DMS153 treated with DMSO at 0.1 percent for 48 hours (cell line): Measurements from ENCODE around the gene CDX2.

Experiments used
- DNase-seq: peaks from one replicate; lab custom pipeline; 2025; ENCODE audit not compliant: unreplicated experiment; lab: John Stamatoyannopoulos, UW

CDX2 gene

DNA sequence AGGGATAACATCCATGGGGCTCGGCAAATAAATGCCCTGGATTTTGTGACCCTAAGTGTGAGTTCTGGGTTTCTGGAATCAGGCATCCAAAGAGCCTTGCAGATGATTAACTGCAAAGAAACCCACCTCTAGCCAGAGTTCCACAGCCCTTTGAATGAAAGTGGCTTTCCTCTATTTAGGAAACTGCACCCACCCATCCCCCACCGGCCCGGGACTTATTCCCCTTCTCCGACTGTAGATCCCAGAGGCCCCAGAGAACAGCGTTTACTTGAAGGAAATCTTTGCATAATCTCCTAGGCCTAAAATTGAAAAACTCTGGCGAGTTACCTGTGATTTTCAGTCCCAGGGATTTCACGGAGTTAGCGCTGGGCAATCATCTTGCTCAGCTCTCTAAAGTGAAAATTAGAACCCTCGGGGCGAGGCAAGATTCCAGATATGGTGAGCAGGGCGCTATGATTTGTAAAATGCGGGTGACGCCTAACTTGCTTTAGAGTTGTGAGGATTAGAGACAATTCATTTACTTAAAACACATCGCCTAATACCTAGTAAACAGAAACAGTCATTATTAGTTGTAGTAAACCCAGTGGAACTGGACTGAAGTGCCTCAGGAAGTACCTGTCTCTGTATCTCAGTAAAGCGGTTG, 10.0 kb upstream of the CDX2 start:
- DNase-seq = no peak

DNA sequence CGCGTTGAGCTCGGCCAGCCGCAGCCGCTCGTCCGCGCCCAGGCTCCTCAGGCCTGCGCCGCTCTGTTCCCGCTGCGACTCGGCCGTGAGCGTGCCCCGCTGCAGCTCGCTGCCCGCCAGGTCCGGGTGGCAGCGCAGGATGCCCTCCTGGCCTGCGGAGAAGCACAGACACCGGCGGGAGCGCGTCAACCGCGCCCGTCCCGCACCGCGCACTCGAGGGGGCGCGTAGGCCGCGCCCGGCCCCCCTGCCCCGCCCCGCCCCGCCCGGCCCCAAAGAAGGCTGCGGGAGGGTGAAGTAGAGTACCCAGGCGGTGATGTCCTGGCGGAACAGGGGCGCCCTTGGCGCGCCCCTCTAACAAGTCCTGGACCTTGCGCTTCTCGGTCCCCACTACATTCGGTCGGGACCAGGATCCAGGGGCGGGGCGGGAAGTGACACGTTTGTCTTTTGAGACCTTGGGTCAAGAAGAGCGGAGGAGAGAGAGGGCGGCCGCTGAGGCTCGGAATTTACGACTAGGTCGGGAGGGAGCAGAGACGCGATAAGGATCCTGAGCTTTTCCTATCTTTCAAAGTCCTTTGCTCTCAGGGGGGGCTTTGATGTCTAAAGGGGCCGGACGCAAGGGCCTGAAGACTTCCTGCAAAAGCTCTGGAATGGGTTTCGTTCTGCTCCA, 9.3 kb upstream of the CDX2 start:
- no peak for DNase-seq

GRCh38 chr13:27977476-27978300, 8.6 kb upstream of the CDX2 start:
- no peak for DNase-seq

GRCh38 chr13:27976362-27977091, 7.4 kb upstream of the CDX2 start:
- DNase-seq = no peak

DNA sequence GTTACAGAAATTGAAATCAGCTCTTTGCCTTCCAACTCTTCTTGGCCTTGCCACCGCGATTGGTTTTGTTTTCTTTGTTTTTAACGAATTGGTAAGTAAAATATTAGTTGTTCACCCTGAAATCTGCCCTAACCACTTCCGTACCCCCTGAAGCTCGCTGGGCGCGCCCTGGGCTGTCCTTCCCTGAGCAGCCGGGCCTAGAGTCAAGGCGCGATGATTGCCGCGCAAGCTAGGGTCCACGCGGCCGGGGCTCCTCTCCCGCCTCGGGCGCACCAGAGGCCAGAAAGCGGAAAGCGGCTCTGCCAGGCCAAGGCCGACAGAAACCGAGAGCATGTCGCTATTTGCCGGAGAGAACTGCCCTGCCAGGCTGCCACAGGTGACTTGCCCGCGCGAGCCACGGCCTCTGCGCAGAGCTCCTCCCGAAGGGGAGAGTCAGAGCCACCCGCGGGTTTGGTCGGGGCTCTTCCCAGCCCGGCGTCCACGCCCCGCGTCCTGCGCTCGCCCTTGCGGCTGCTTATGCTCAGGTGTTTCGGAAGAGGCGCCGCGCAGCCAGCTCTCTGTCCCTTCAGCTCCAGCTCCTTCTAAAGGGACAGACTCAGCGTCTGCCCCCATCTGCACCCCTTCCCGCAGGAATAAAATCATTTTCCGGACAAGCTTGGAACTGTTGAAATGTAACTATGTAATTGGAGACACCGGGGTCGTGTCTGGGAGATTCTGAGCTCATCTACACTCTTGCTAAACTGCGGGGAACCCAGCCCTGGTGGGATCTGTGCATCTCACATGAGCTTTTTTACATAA, 6.6 kb upstream of the CDX2 start:
- no peak for DNase-seq

DNA sequence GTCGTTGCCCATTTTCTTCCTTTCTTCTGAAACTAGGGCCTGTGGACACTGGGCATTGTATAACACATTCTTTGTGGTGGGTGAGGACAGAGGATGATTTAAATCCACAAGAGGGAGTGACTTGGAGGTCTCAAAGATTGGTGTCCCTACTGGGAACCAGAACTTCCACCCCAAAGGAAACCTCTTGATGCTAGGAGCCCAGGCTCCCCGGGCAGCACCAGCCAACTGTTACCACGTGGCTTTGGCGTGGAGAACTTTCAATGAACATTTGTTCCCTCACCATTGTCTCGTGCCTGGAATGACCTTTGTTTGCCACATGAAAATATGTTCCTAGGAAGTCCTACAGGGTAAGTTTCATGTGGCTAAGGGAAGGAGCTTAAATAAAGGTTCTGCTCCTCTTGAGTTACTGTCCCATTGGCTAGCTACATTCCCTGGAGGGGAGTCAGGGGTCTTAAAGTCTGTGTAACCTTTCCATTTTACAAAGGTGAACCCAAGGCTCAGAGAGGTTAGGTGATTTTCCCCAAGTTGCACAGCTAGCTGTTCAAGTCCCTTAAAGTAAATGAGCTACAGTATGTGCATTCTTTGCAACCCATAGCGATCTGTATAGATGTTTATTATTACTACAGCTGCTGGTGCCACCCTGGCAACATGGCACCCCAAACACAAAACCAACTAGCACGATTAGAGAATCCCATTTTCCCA, 5.0 kb upstream of the CDX2 start:
- no peak for DNase-seq

- no peak for DNase-seq
Measured at GRCh38 chr13:27973291-27973690, 4.2 kb upstream of the CDX2 start.

DNA sequence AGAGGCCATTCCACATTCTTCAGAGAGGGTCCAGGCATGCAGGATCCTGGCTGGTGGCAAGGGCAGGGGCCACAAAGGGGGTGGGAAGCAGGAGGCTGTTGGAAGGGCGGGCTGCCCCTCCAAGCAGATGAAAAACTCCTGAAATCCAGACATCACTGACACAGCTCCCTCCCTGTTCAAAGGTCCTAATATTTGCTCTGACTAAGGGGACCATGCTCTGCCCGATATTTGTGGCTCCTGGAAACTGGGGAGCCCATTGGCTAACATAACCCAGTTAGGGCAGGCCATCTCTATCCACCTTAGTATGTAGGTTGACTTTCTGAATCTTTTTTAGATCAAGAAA, 3.3 kb upstream of the CDX2 start:
- DNase-seq = no peak

GRCh38 chr13:27971776-27972477, 2.8 kb upstream of the CDX2 start:
- DNase-seq = no peak

GRCh38 chr13:27971236-27971645, 2.1 kb upstream of the CDX2 start:
- no peak for DNase-seq

DNA sequence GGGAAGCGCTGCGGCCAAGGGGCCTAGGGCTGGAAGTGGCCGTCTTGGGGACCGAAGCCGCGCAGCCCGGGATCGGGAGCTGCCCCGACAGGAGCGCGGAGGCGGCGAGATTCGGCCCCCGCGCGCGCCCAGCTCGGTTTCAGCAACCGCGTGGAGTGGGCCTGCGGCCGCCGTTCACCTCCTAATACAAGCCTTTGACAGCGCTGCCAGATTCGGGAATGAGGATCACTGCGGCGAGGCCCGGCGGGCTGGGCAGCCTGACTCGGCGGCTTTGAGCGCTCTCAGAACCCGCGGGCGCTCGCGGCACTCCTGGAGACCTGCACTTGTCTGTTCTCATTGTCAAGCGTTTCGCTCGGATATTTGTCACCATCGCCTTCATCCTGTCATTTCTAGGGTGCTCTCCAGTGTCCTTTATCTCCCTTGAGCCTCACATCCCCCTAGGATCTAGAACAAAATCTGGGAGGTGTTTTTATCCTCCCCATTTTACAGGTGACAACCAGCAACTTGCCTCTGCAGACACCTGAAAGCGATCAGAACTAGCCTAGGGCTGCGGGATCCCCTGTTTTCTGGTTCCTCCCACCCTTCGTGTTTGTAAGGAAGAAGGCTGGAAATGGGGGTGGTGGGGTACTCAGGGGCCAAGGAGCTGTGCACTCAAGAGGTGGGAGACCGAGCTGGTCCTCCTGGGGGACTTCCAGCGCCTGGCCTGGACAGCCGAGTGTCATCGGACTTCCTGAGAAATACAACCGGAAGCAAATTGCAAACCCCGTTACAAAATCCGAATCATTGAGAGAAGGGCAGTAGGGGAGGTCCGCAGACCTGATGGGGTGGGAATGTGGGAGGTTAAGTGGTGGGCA, 1.5 kb upstream of the CDX2 start:
- DNase-seq = no peak

GRCh38 chr13:27969866-27970229, 733 bp upstream of the CDX2 start:
- no peak for DNase-seq

DNA sequence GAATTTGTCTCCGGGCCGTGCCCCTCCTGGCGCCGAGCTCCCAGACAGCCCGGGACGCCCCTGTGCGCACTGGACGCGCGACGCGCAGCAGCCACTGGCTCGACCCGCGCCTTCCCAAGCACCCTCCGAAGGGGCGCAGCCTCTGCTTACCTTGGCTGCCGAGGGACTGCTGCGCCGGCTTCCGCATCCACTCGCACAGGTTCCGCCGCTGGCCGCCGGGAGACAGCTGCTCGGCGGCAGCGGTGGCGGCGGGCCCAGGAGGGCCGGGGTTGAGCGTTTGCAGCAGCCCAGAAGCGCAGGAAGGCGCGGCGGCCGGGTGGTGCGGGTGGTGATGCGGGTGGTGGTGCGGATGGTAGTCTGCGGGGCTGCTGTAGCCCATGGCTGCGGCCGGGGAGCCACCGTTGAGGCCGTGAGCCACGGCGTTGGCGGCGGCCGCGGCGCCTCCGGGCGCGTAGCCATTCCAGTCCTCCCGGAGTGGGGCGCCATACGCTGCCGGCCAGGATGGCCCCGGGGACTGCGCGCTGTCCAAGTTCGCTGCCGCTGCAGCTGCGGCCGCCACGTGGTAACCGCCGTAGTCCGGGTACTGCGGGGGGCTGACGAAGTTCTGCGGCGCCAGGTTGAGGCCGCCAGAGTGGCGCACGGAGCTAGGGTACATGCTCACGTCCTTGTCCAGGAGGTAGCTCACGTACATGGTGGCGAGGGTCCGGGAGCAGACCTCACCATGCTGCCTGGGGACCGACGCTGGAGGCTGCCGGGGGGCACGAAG, 616 bp downstream of the CDX2 start:
- no peak for DNase-seq

DNA sequence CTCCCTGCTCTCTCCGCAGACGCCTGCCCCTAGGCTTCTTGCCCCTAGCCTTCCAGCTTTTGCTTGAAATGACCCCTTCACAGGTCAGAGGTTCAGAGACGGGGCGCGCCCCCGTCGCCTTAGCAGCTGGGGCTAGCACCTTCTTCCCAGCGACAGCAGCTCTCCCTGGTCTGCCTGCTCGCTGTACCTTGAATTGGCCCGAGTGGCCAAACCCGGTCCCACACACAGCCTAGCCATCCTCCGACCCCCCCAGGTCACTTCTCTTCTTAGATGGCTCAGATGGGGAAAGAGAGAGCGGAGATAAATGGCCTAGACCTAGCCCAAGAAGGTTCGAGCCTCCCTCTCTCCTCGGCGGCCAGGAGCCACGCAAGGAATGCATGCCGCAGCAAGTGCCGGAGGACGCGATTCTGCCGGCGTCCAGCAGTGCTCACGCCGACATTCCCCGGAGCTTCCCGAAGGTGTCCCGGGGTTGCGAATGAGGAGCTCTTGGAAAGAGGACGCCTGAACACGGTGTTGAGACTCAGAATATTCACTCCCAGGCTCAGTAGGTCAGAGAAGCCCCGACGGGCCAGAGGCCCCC, 1.3 kb downstream of the CDX2 start:
- DNase-seq = no peak

DNA sequence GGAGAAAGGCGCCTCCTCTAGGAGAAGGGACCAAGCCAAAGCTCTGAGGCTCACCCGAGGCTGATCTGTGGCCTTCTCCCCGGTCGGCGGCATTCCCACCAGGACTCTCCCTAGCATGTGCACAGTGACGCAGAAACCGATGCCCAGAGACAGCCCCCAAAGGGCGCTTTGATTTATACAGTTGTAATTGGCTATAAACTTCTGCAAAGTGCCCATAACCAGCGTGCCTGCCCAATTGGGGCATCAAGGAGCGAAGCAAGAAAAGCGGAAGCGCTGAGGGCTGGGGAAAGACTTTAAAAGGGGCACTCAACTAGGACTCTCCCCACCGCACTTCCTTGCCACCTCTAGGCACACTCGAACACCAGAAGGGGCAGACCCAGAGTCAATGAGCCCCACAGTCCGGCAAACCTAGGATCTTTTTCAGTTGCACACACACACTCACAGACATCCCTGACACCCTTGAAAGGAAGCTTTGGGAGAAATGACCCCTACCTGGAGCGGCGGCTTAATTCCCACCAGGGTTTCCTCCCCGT, 1.8 kb downstream of the CDX2 start:
- DNase-seq = no peak

- DNase-seq = no peak
Measured at GRCh38 chr13:27966641-27967202, 2.4 kb downstream of the CDX2 start.
